Muscle of leg (tissue), 11 donors: ENCODE results near the gene TANGO6. TPM values are rescaled to one million over a fixed set of nuclear protein-coding genes. Genes with fewer than 3 reads are reported as not detected.
"Not testable (repeated sequence)": the region's sequence is repeated elsewhere in the genome, so short reads cannot be mapped to it uniquely, and the experiment has no call there.

ENCODE experiments used
- DNase-seq: peaks from one replicate; pipeline ENCODE4 v3.0.0; 2013
- H3K27ac ChIP-seq: one replicate; pipeline ENCODE4 v1.5.1; 2013; ENCODE audit warnings: mild to moderate bottlenecking, low read length, control low read depth
- H3K27me3 ChIP-seq: one replicate; pipeline ENCODE4 v1.6.1; 2013; ENCODE audit warnings: low read length; ENCODE audit not compliant: control insufficient read depth, insufficient read depth
- H3K36me3 ChIP-seq: one replicate; pipeline ENCODE4 v1.6.1; 2013; ENCODE audit warnings: low read length; ENCODE audit not compliant: control insufficient read depth, insufficient read depth
- H3K4me1 ChIP-seq: one replicate; pipeline ENCODE4 v1.6.1; 2013; ENCODE audit warnings: low read length; ENCODE audit not compliant: control insufficient read depth, insufficient read depth
- H3K4me3 ChIP-seq: one replicate; pipeline ENCODE4 v1.5.1; 2013; ENCODE audit warnings: low read length, control low read depth
- H3K9me3 ChIP-seq: replicated peaks from 2 replicates; pipeline ENCODE4 v1.6.1; 2013; ENCODE audit warnings: low read depth, low read length; ENCODE audit not compliant: control insufficient read depth
- WGBS: methylation state at CpG from one replicate; pipeline ENCODE4 v1.1.5; 2013; ENCODE audit warnings: missing lambda C conversion rate; ENCODE audit not compliant: insufficient coverage; 5-methylcytosine and 5-hydroxymethylcytosine counted together
- polyA plus RNA-seq, 8 donors: library from polyadenylated mRNA; unstranded; fragments of 120-200 nt; gene quantifications; one replicate each; pipeline versions ENCODE4 v1.2.1 to v1.2.3, GENCODE V29; 2013; ENCODE audit warnings: inconsistent platforms in 1 of 8, low replicate concordance in 1 of 8; ENCODE audit not compliant: insufficient read length in 8 of 8, insufficient read depth in 1 of 8
- total RNA-seq: library from RNA; stranded (reverse); fragments of 120-200 nt; gene quantifications from one replicate; pipeline ENCODE4 v1.2.4, GENCODE V29; 2013

TANGO6 gene
- total and polyA plus RNA-seq, 9 donors: 4.3 to 9.7 (median 5.4) TPM

- WGBS: no CpG with 5 or more reads among the region's 1 CpG
- no peak overlapping the region for H3K4me3 ChIP-seq
- peaks cover 3% of the 10 kb centered on the region for H3K36me3 ChIP-seq
- H3K9me3 ChIP-seq: no peaks in the 10 kb centered on the region
- no peaks in the 10 kb centered on the region for H3K27me3 ChIP-seq
- H3K4me1 ChIP-seq: no peaks in the 10 kb centered on the region
- DNase-seq: no peak
- H3K27ac ChIP-seq: no peak overlapping the region
Measured at GRCh38 chr16:68984467-68984866, 141.1 kb downstream of the TANGO6 start.

- no peak for DNase-seq
- no CpG with 5 or more reads among the region's 5 CpGs for WGBS
- Histone ChIP-seq H3K4me1 (no peaks in the 10 kb centered on the region), H3K9me3 (no peaks in the 10 kb centered on the region), H3K27me3 (no peaks in the 10 kb centered on the region), H3K4me3 (no peak overlapping the region), H3K27ac (no peak overlapping the region), H3K36me3 (peaks cover 3% of the 10 kb centered on the region)
Measured at GRCh38 chr16:68985268-68985667, 141.9 kb downstream of the TANGO6 start.

GRCh38 chr16:68985855-68986254 is 142.5 kb downstream of the TANGO6 start:
- Histone ChIP-seq H3K4me3 (no peak overlapping the region), H3K9me3 (no peaks in the 10 kb centered on the region), H3K27ac (no peak overlapping the region), H3K36me3 (peaks cover 3% of the 10 kb centered on the region), H3K4me1 (no peaks in the 10 kb centered on the region), H3K27me3 (no peaks in the 10 kb centered on the region)
- no peak for DNase-seq
- WGBS: no CpG with 5 or more reads among the region's 2 CpGs

GRCh38 chr16:68987734-68988457 is 144.6 kb downstream of the TANGO6 start:
- Histone ChIP-seq H3K4me1 (no peaks in the 10 kb centered on the region), H3K4me3 (no peak overlapping the region), H3K36me3 (no peaks in the 10 kb centered on the region), H3K27me3 (no peaks in the 10 kb centered on the region), H3K9me3 (no peaks in the 10 kb centered on the region), H3K27ac (no peak overlapping the region)
- WGBS: 57% methylated on average over 3 of the region's 4 CpGs
- no peak for DNase-seq

- WGBS: 96% methylated on average over 3 of the region's 7 CpGs
- H3K36me3 ChIP-seq: not testable (repeated sequence)
Measured at GRCh38 chr16:68990172-68990845, 147.0 kb downstream of the TANGO6 start.

GRCh38 chr16:68991075-68991474 is 147.7 kb downstream of the TANGO6 start:
- Histone ChIP-seq H3K36me3 (no peaks in the 10 kb centered on the region), H3K4me1 (no peaks in the 10 kb centered on the region), H3K27me3 (no peaks in the 10 kb centered on the region), H3K9me3 (no peaks in the 10 kb centered on the region), H3K27ac (no peak overlapping the region), H3K4me3 (no peak overlapping the region)
- no peak for DNase-seq

More at GRCh38 chr16:68990172-68990845, 147.0 kb downstream of the TANGO6 start:
- not testable (repeated sequence) for H3K9me3 ChIP-seq, H3K4me3 ChIP-seq, H3K4me1 ChIP-seq, H3K27me3 ChIP-seq, H3K27ac ChIP-seq, DNase-seq

GRCh38 chr16:68992521-68992920 is 149.2 kb downstream of the TANGO6 start:
- no peaks in the 10 kb centered on the region for H3K4me1 ChIP-seq
- H3K27ac ChIP-seq: no peak overlapping the region
- H3K4me3 ChIP-seq: no peak overlapping the region
- no peaks in the 10 kb centered on the region for H3K27me3 ChIP-seq
- WGBS: 95% methylated on average over 3 of the region's 5 CpGs
- no peaks in the 10 kb centered on the region for H3K9me3 ChIP-seq
- H3K36me3 ChIP-seq: no peaks in the 10 kb centered on the region
- DNase-seq: no peak

- Histone ChIP-seq H3K27me3 (no peaks in the 10 kb centered on the region), H3K4me1 (no peaks in the 10 kb centered on the region), H3K4me3 (no peak overlapping the region), H3K27ac (no peak overlapping the region), H3K36me3 (no peaks in the 10 kb centered on the region), H3K9me3 (no peaks in the 10 kb centered on the region)
- no CpG with 5 or more reads among the region's 3 CpGs for WGBS
- no peak for DNase-seq
Measured at GRCh38 chr16:68993456-68993855, 150.1 kb downstream of the TANGO6 start.

- no peak overlapping the region for H3K4me3 ChIP-seq
- no peaks in the 10 kb centered on the region for H3K27me3 ChIP-seq
- no CpG with 5 or more reads among the region's 1 CpG for WGBS
- no peak for DNase-seq
- no peaks in the 10 kb centered on the region for H3K9me3 ChIP-seq
- no peaks in the 10 kb centered on the region for H3K4me1 ChIP-seq
- H3K27ac ChIP-seq: no peak overlapping the region
- no peaks in the 10 kb centered on the region for H3K36me3 ChIP-seq
Measured at GRCh38 chr16:68993885-68994284, 150.6 kb downstream of the TANGO6 start.

GRCh38 chr16:68994324-68994723 is 151.0 kb downstream of the TANGO6 start:
- no peaks in the 10 kb centered on the region for H3K27me3 ChIP-seq
- DNase-seq: no peak
- H3K9me3 ChIP-seq: no peaks in the 10 kb centered on the region
- no CpG with 5 or more reads among the region's 1 CpG for WGBS
- no peaks in the 10 kb centered on the region for H3K4me1 ChIP-seq
- H3K36me3 ChIP-seq: no peaks in the 10 kb centered on the region
- H3K4me3 ChIP-seq: no peak overlapping the region
- no peak overlapping the region for H3K27ac ChIP-seq
